ENCODE results near the gene KCNJ12.
"Not testable (repeated sequence)": the region's sequence is repeated elsewhere in the genome, so short reads cannot be mapped to it uniquely, and the experiment has no call there.

KCNJ12 gene

GRCh38 chr17:21421421-21422310 is 45.5 kb downstream of the KCNJ12 start:
- not testable (repeated sequence) for DNase-seq (ENCODE audit: low read depth in 3 of 3)

- DNase-seq (ENCODE audit: low read depth in 3 of 3): not testable (repeated sequence)
These were observed 46.4 kb downstream of the KCNJ12 start for GRCh38 chr17:21422311-21423189.

DNA sequence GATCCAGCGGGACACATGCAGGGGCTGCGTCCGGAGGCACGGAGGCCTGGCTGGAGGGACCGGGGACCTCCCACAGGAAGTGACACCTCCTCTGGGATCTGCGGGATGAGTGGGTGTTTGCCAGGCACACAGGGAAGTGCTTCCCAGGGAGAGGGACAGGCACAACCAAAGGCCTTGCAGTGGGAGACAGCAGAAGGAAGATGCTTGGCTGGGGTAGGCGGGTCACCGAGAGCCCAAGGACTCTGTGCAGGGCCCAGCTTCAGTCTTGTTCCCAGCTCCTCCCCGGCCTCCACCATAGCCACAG is 47.0 kb downstream of the KCNJ12 start:
- not testable (repeated sequence) for DNase-seq (ENCODE audit: low read depth in 3 of 3)

DNA sequence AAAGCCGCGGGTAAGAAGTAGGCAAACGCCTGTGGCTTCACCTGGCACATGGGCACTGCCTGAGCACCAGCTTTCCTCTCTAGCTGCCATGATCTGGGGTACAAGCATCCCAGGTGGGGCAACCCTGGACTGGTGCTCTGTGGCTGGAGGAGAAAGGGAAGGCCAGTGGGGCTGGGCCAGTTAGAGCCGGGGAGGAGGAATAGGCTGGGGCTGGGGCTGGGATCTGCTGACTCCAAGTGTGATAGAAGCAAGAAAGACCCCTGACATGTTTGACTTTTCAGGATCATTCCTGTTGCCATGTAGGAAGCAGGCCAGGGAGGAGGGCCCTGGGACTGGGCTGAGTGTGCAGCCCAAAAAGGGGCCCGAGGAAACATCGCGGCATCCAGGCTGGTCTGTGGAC is 48.5 kb downstream of the KCNJ12 start:
- not testable (repeated sequence) for DNase-seq (ENCODE audit: low read depth in 3 of 3)

GRCh38 chr17:21425321-21425720 is 49.2 kb downstream of the KCNJ12 start:
- no peak for DNase-seq (ENCODE audit: low read depth in 3 of 3)

DNA sequence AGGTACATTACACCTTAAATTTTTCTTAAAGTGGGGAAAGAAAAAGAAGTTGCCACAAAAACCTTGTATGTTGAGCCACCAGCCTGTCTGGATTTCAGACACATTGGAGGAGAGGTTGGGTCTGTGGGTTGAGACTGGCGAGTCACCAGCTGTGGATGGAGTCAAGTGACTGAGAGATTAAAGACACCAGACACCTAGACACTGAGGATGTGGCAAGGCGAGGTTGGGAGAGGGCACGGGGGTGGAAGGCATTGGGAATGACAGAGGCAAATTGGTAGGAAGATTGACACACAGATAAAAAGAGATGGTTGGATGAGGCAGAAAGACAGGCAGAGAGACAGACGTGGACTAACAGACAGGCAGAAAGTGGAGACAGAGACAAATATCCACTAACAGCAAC is 49.6 kb downstream of the KCNJ12 start:
- DNase-seq (ENCODE audit: low read depth in 3 of 3): no peak

GRCh38 chr17:21426246-21426645 is 50.1 kb downstream of the KCNJ12 start:
- not testable (repeated sequence) for DNase-seq (ENCODE audit: low read depth in 3 of 3)

GRCh38 chr17:21426876-21427275 is 50.7 kb downstream of the KCNJ12 start:
- DNase-seq (ENCODE audit: low read depth in 3 of 3): not testable (repeated sequence)

GRCh38 chr17:21427727-21428126 is 51.6 kb downstream of the KCNJ12 start:
- not testable (repeated sequence) for DNase-seq (ENCODE audit: low read depth in 3 of 3)

DNA sequence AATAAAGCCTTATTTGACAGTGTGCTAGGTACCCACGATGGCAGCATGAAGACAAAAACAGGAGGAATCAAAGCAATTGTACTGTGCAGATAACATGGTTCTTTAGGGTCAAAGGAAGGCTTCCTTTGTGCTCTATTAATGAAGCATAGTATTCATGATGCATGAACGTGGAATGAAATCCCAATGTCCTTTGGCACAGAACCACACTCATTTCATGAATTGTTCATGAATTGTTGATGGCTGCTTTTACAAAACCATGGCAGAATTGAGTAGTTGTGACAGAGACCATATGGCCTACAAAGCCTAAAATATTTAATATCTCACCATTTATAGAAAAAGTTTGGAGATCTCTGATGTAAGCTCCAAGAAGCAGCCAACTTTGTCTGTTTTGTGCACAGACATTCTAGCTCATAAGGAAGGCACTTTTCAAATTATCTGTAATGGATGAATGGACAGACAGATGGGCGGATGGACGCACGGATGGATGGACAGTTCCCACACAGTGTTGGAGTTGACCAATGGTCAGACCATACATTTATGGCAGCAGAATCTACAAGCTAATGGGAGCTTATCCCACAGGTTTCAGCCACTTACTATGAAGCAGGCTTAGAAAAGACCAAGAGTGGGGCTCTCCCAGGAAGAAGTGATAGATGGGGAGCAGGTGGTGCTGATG is 52.7 kb downstream of the KCNJ12 start:
- DNase-seq (ENCODE audit: low read depth in 3 of 3): not testable (repeated sequence)

DNA sequence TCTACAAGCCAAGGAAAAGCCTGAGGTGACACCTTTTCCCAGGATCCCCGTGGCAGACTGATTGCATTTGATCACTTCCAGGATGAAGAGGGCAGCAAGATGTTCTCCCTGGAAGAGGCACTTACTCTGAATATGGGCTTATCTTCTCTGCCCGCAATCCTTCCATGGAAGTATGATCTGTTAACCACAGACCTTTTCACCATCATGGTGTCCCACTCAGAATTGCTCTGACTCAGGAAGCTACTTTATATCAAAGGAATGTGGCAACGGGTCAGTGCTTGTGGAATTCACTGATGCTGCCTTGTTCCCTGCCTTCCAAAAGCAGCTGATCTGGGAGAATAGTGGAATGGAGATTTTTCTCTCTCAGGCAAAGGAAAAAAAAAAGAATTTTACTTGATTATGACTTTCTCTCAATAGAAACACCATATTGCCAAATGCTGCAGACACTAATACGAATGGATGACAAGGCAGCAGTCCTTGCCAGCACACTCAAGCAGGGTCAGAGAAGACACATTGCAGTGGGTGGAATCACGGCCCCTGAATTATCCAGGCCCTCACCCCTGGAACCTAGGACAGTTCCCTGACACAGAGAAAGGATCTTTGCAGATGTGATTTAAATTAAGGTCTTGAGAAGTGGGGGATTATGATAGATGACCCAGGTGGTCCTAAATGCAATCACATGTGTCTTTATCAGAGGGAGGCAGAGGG is 53.9 kb downstream of the KCNJ12 start:
- not testable (repeated sequence) for DNase-seq (ENCODE audit: low read depth in 3 of 3)

- not testable (repeated sequence) for DNase-seq (ENCODE audit: low read depth in 3 of 3)
These were observed 57.8 kb downstream of the KCNJ12 start for GRCh38 chr17:21433971-21434370.

DNA sequence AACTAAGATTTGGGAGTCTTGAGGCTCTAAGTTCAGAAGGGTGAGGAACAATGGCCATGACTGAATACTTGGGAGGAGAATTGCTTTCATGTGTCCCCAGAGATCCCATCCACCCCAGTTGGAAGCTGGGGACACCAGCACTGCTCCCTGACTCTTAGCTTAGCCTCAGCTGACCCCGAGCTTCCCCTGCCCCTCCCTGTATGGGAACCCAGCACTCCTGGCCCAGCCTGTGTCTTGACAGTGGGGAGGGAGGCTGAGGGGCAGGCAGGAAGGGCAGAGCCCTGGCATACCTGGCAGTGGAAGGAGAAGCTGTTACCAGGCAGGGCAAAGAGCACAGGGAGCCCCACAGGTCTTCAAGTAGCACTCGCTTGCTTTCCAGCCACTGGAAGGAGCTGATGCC is 58.8 kb downstream of the KCNJ12 start:
- DNase-seq (ENCODE audit: low read depth in 3 of 3): not testable (repeated sequence)

- not testable (repeated sequence) for DNase-seq (ENCODE audit: low read depth in 3 of 3)
These were observed 60.3 kb downstream of the KCNJ12 start for GRCh38 chr17:21436481-21436880.

- DNase-seq (ENCODE audit: low read depth in 3 of 3): not testable (repeated sequence)
These were observed 61.0 kb downstream of the KCNJ12 start for GRCh38 chr17:21436883-21437836.

GRCh38 chr17:21438316-21439014 is 62.3 kb downstream of the KCNJ12 start:
- DNase-seq (ENCODE audit: low read depth in 3 of 3): not testable (repeated sequence)

DNA sequence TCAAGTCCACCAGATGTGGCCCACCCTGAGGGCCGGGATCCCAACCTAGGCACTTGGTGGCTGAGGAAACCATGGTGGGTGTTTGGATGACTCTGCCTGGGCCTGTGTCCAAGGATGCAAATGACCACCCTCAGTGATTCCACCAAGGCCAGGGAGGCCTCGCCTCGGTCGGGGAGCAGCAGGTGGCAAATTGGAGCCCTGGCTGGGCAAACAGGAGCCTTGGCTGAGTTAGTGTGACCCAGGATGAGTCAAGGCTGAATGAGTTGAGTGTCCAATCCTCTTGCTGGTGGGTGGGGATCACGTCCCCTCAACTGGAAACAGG is 62.8 kb downstream of the KCNJ12 start:
- not testable (repeated sequence) for DNase-seq (ENCODE audit: low read depth in 3 of 3)

DNA sequence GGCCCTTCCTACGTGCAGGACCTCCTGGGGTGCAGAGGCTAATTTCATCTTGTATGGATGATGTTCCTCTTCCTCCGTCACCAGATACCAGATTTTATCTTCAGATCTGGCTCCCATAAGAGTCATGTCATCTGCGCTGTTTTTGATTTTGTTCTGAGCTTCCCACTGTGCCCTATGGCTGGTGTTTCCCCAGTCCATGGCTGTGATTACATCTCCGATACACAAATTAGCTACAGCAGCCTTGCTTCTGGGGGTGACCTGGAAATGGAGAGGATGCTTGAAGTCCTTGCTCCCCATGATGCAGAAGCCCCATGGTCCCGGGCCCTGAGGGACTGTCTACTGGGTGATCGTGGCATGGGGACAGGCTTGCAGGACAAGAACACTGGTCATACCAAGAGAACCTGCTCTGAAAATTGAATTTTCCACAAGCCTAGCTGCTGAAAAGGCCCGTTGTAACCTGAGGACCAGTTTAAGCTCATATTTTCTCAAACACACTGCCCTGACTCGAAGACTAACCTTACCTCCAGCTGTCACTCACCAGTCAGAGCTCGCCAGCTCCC is 69.0 kb downstream of the KCNJ12 start:
- no peak for DNase-seq (ENCODE audit: low read depth in 3 of 3)

DNA sequence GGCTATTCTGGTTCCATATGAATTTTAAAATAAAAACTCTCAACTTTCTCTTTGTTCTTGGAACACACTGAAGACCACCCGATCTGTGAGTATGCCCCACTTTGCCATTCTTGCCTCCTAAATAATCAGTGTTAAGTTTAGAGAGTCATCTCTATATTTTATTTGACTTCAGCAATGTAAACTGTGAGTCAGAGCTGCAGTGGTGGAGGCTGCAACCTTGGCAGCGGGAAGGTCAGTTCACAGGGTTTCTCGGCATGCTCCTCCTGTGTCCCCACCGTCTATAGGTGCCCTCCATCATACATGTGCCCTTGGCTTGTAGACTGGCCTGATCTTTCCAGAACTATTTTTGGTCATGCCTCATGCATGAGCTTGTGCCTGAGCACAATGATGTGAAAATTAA is 71.4 kb downstream of the KCNJ12 start:
- DNase-seq (ENCODE audit: low read depth in 3 of 3): not testable (repeated sequence)

All from stimulated activated CD4-positive, alpha-beta T cell treated with anti-CD3 and anti-CD28 coated beads, TNF-alpha, amount 100 ng/mL, for 48 hours (primary cell).